GM21423 (cell line): ENCODE data around the gene TDRD9.

Experiments
- ATAC-seq: cut with Tn5 transposase; IDR thresholded peaks from one replicate; pipeline ENCODE4 v1.9.1; 2021; ENCODE audit warnings: mild to moderate bottlenecking, moderate library complexity; ENCODE audit not compliant: unreplicated experiment

TDRD9 gene

GRCh38 chr14:104090071-104090748, 162.0 kb downstream of the TDRD9 start:
- no peak for ATAC-seq

- ATAC-seq: no peak
Measured at GRCh38 chr14:104091061-104091926, 163.0 kb downstream of the TDRD9 start.

GRCh38 chr14:104091927-104092771, 163.9 kb downstream of the TDRD9 start:
- no peak for ATAC-seq

GRCh38 chr14:104092931-104093365, 164.7 kb downstream of the TDRD9 start:
- ATAC-seq: no peak

- no peak for ATAC-seq
Measured at GRCh38 chr14:104093366-104094055, 165.3 kb downstream of the TDRD9 start.

GRCh38 chr14:104094056-104094708, 165.9 kb downstream of the TDRD9 start:
- ATAC-seq: no peak

- no peak for ATAC-seq
Measured at GRCh38 chr14:104094709-104095425, 166.6 kb downstream of the TDRD9 start.

- no peak for ATAC-seq
Measured at GRCh38 chr14:104095426-104096310, 167.4 kb downstream of the TDRD9 start.

GRCh38 chr14:104096318-104096717, 168.1 kb downstream of the TDRD9 start:
- ATAC-seq: no peak

- ATAC-seq: no peak
Measured at GRCh38 chr14:104096751-104097700, 168.8 kb downstream of the TDRD9 start.

GRCh38 chr14:104098272-104099095, 170.2 kb downstream of the TDRD9 start:
- ATAC-seq: no peak

- ATAC-seq: no peak
Measured at GRCh38 chr14:104099096-104100041, 171.1 kb downstream of the TDRD9 start.

- no peak for ATAC-seq
Measured at GRCh38 chr14:104100171-104101085, 172.2 kb downstream of the TDRD9 start.

- ATAC-seq: no peak
Measured at GRCh38 chr14:104101086-104101621, 172.9 kb downstream of the TDRD9 start.
